Erythroblast (primary cell): Measurements from ENCODE around the gene ART4.

ENCODE experiments used
- GATA1 ChIP-seq: IDR thresholded peaks from 2 replicates; pipeline ENCODE4 v1.6.1; 2011; ENCODE audit warnings: low read depth, mild to moderate bottlenecking, control low read depth, low read length, moderate library complexity
- POLR2A ChIP-seq: IDR thresholded peaks from 2 replicates; pipeline ENCODE4 v1.6.1; 2011; ENCODE audit warnings: mild to moderate bottlenecking, low read length

- TF ChIP-seq POLR2A (peak; percentile 13), GATA1 (no peak)
Observed at GRCh38 chr12:14775636-14775980, 67.7 kb downstream of the ART4 start.
